Fibroblast of gingiva (primary cell): Measurements from ENCODE around the gene KIAA2012.
"Not testable (repeated sequence)": the region's sequence is repeated elsewhere in the genome, so short reads cannot be mapped to it uniquely, and the experiment has no call there.

Source experiments
- DNase-seq: peaks from one replicate; pipeline ENCODE4 v3.0.0-alpha.2; 2011; ENCODE audit warnings: low read depth

Gene KIAA2012

DNA sequence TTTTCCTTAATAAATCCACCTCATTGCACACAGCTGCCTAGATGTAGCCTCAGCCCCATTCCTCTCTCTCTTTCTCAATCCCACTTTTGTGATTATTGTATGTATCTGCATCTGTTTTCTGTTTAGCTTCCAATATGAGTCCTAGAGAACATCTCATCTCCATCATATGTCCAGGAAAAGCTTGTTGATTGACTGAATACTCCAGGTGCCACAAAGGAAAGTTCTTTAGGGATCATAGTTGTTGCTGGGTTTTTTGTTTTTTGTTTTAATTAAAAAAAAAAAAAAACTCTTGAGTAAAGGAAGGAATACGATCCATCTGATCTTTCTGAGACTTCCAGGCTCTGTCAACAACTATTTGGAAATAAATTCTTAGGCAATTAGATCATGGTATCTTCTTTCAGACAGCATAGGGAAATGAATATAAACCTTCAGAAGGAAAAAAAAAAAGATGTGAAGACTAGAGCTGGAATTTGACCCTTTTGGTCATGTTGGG is 42.5 kb downstream of the KIAA2012 start:
- DNase-seq = peak; percentile 90

DNA sequence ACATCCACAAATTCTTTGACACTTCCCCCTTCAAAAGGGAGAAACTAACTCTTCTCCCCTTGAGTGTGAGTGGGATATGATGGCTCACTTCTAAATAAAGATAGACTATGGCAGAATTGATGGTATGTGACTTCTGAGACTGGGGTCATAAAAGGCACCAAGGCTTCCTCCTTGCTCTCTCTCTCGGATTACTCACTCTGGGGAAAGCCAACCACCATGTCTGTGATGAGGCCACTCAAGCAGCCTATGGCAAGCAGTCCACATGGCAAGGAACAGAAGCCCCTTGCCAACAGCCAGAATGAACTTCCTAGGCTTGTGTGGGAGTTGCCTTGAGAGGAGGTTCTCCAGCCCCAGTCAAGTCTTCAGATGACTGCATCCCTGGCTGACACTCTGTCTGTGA is 43.6 kb downstream of the KIAA2012 start:
- DNase-seq = no peak

DNA sequence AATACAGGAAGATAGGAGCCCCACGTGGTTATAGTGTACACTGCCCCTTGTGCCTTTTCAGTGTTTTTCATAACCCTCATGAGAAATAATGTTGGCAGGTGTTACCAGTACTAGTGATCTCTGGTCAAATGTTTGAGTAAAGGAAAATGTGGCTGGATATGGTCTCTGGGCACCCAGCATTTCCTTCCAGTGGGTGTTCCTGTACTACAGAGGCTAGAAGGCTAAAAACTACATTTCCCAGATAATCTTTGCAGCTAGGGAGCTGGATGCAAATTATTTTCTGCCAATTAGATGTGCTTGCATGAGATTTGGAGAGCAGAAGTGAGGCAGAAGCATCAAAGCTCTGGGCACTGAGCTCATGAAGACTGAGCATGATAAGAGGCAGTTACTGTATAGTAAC is 45.1 kb downstream of the KIAA2012 start:
- no peak for DNase-seq

DNA sequence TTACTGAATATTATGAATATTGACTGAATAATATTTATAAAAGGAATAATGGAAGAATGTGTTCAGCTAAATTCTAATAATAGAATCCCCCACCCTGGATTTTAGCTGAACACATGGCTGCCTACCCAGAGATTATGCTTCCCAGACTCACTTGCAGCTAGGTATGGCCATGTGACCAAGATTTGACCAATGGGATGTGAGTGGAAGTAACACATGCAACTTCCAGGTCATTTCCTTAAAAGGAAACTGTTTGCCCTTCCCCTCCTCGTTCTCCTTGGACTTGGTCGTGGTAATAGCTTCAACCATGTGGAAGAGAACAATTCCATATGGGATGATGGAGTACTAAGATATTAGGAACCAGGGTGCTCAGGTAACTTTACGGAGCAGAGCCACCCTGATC is 47.8 kb downstream of the KIAA2012 start:
- DNase-seq = no peak

DNA sequence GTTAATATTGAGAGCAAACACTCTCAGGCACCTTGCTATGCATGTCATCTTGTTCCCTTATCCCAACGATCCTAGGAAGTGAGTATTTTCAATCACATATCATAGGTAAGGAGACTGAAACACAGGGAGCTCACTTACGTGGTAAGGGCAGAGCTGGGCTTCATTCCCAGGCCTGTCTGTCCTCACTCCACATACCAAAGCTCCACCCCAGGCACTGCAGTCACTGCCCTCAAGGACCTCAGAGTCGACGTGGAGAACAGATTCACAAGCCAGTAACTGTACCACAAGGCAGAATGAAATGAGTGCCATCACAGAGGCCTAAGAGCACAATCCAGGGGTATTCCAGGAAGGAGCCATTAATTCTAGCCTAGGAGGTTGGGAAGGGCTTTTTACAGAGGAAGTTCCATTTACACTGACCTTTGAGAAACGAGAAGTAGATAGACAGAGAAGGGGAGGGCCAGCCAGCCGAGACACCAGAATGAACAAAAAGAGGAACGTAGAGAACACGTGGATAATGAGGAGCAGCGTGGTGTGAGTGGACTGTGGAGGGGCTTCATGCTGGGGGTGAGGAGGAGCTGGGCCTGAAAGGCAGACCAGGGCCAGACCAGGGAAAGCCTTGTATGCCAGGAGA is 48.6 kb downstream of the KIAA2012 start:
- no peak for DNase-seq

DNA sequence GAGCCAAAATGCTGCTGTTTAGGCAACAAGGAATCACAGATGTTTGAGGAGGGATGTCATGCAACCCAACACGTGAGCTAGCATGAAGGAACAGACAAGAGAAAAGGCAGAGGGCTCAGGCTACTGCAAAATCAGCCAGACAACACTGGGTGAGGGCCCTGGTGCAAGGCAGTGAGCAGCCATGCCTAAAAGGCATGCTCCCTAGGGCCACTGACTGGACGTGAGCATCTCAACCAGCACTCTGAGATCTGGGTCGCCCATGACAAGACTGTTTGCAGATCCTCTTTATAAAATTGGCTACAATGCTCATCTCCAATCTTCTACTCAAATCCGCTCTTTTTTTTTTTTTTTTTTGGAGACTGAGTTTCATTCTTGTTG is 49.1 kb downstream of the KIAA2012 start:
- DNase-seq = no peak

DNA sequence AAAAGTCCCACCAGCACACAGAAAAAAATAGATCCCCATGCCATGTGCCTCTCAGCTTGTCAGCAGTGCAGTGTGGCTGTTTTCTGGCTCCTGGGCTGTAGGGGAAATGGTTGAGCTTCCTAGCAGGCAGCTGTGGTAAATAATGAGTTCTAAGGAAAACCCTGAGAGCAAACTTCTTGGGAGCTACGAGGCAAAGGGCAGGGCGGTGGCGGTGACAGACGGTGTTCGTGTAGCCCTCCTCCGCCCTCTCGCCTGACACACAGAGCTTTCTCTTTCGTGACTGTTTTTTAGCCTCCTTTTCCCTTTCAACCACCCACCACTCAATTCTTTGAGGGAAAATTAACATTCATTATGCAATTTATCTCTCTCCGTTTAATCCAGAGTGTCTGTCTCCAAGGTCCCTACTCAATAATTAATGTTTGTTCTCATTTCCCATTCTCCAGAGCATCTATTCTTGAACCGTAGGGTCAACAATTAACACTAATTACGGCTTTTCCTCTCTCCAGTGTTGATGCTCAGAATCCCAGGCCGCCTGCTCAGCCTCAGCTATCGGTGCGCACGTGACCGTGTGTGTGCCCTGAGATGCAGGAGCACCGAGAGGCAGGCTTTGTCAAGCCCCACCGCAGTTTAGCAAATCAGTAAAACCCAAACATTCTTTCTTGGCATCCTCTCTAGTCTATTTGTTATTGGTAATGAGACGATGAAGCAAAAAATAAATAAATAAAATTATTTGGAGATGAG is 50.1 kb downstream of the KIAA2012 start:
- peak; percentile 44 for DNase-seq

DNA sequence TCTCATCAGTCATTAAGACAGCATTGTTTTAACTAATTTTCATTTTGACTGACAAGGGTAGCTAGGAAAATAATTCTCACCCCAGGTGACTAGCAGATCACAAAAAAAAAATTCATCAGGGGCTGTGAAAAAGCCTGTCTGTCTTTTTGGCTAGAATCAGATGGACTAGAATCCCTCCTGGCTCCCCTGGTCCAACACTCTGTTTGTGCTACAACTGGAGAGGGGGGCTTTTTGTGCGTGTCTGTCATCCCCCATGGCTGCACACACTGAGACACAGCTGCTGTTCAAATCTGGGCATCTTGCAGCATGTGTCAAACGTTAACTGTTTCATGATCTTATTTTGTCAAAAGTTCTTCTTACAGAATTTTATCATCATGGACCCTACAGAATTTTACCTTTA is 51.2 kb downstream of the KIAA2012 start:
- DNase-seq = no peak

DNA sequence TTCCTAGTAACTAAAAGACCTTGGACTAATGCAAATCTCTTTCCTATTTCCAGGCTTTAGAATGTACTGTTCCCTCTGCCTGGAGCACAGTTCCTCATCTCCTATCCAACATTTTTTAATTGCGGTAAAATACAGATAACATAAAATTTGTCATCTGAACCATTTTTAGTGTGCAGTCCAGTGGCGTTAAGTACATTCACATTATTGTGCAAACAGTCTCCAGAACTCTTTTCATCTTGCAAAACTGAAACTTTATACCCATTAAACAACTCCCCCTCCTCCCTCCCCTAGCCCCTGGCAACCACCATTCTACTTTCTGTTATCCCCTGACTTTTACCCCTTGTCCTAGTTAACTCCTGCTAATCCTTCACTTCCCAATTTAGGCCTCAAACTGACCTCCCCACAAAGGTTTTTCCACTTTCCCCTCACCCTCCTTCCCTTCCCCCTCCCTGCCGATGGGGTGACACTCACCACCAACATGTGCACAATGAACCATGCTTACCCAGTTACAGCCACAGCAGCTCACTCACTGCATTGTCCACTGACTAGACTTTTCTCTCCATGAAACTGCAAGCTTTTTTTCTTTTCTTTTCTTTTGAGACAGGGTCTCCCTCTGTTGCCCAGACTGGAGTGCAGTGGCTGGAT is 54.8 kb downstream of the KIAA2012 start:
- DNase-seq = peak; percentile 37

DNA sequence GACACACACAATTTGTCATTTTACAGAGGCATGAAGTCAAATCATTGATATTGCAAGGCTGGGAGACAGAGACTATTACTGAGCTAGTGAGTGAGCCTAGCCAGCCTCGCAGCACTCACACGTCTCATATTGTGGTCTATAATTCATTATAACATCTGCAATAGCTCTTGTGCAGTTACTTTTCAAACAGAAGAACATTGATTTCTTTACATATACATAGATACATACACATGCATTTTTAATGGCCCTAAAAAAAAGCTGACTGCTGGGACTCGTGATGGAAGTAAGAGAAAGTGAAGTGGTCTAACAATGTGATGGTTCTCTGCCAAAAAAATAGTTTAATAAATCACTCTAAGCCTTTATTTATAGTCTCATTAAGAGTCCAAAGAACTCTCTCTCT is 56.8 kb downstream of the KIAA2012 start:
- DNase-seq = no peak

DNA sequence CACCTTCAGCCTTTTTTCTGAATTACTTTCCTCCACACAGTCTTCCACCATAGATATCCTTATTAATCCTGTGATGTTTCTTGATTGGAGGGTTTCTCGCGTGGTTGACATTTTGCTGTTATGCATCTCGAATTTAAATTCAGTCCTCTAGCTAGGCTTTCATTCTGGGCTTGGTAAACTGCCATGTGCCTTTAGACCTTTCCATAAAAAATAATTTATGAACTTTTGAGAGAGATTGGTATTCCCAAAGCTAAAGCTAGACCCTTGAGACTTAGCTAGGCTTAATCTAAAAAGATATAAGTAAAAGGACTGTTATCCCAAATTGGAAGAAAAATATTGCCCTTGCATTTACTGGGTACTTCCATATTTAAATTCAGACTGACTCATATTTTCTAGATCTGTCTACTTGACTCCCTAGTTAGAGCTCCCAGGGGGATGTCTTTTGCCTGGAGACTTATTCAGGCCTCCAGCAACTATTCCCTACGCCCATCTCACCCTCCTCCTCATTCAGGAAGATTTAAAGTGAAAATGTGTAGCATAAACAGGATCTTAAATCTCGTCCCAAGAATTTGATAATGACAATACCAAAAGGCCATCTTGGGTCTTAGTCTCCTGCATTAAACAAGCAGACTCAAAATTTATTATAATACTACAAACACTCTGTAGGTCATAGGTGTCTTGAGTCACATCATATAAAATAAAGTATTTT is 60.3 kb downstream of the KIAA2012 start:
- no peak for DNase-seq

DNA sequence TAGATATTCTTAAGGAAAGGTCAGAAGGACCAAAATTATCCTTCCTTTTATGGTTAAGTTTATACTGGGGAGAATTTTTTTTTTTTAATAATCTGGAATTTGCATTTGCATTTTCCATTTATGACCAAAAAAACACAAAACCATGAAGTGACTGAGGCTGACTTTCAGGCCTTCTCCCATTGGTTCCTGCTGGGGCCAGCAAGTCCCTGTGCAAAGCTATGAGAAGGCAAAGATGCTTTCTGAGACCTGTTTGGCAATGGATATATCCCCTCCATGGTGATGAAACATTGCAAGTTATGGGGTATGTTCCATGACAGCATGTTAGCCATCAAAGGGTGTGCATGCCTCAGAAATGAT is 60.8 kb downstream of the KIAA2012 start:
- no peak for DNase-seq

DNA sequence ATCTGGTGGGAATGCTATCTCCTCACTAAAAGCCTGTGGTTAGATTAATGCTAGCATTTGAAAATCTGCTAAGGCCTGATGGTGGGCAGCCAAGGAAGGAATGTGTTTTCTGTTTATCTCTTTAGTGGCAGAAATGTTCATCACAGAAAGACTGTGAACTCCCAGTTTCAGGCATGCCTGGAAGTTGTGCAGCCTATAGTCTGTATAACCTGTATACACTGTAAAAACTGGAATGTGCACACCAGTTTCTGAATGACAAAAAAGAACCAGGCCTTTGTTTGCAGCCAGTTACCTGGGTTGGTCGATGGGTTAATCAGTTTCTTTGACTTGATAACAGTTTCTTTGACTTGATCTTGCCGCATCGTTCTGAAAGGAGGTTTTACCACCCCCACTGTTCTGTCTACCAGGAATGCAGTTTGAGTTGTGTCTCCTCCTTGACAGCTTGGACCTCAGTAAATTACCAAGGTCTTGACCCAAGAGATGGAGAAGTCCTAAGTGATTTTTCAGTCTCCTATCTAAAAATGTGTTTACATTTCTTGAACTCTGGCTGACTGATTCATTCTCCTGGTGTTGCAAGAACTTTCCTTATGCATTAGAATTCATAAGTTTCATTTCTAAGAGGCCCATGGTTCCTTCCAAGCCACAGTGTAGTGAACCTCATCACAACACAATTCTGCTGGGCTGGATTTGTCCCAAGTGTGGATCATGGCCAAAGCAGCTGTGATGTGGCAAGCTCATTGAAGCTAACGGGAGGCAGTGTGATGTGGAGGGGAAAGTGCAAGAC is 62.2 kb downstream of the KIAA2012 start:
- DNase-seq = peak; percentile 98

DNA sequence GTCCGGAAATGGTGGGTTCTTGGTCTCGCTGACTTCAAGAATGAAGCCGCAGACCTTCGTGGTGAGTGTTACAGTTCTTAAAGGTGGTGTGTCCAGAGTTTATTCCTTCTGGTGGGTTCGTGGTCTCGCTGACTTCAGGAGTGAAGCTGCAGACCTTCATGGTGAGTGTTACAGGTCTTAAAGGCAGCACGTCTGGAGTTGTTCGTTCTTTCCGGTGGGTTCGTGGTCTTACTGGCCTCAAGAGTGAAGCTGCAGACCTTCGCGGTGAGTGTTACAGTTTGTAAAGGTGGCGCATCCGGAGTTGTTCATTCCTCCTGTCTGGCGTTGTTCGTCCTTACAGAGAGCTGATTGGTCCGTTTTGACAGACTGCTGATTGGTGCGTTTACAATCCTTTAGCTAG is 63.0 kb downstream of the KIAA2012 start:
- not testable (repeated sequence) for DNase-seq

DNA sequence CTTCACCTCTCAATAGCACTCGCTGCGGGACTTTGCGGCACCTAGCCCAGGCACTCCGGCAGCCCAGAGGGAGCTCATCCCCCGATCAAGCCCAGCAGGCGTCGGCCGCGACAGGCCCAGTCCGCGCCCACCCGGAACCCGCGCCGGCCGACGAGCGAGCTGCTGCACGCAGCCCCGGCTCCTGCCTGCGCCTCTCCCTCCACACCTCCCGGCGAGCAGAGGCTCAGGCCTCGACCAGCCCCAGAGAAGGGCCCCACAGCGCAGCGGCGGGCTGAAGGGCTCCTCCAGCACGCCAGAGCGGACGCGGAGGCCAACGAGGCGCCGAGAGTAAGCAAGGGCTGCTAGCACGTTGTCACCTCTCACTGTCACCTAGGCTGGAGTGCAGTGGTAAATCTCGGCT is 63.5 kb downstream of the KIAA2012 start:
- DNase-seq = no peak

DNA sequence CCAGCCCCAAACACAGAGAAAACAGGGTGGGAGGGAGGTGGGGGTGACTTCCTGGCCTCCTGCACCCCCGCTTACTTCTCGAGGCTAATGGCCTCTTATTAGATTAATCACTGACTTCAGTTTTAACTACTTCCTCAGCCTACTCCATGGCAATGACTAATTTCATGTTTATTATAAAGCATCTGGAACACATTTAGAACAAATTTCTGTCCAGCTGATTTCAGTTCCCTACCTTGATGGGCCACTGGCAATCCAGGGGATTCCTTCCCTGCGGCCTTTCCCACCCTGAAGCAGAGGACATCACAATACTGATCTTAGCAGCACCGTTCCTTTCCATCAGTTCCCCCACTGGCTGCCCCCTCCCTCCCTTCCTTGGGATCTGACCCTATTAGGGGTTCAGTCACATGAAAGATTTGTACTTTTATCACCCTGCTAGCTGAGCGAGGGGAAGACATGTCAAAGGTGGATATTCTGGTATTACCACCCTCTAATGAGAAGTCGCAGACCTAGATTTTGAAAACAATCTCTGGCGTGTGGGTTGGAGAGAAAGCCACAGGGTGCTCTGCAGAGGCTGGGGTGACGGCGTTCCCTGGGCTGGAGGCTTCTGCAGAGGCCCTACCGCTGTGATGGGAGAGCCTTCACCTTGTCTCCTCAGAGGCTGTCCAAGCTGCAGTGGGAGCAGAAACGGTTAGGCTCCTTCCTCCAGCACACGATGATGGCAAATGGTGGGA is 67.6 kb downstream of the KIAA2012 start:
- DNase-seq = peak; percentile 34

DNA sequence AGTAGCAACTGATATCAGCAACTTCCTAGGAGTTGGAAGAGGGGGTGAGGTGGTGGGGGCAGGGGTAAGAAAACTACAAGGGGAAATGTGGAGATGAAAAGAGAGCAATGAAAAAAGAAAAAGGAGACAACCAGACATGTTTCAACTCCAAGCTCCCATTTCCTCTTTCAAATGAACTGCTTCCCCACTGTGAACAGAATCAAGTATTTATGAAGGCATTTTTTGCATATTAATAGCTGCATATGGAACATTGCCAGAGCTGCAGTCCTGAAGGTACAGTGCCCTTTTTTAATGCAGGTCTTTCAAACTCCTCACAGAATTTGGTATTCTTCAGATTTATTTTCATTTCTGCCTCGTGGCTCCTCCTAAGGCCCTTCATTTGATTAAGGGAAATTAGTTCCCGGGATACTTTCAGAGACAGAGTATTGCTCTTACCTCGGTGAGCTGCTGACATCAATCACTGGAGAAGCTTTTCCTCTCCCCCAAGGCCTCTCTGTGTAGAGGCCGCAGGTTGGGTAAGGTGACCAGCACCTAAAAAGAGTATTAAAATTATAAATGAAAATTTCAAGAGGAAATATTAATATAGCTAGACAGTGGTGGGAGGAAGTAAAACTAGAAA is 68.4 kb downstream of the KIAA2012 start:
- DNase-seq = no peak

DNA sequence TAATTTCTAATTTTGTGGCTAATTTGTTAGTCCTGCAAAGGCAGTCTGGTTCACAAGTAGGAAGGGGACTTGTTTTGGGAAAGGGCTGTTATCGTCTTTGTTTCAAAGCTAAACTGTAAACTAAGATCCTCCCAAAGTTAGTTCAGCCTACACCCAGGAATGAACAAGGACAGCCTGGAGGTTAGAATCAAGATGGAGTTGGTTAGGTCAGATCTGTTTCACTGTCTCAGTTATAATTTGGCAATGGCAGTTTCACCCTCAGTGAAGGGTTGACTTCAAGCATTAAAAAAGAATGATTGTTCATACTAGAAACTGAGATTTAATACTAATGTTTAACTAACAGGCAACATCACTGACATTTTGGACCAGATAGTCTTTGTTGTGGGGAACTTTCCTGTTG is 69.5 kb downstream of the KIAA2012 start:
- DNase-seq = no peak

DNA sequence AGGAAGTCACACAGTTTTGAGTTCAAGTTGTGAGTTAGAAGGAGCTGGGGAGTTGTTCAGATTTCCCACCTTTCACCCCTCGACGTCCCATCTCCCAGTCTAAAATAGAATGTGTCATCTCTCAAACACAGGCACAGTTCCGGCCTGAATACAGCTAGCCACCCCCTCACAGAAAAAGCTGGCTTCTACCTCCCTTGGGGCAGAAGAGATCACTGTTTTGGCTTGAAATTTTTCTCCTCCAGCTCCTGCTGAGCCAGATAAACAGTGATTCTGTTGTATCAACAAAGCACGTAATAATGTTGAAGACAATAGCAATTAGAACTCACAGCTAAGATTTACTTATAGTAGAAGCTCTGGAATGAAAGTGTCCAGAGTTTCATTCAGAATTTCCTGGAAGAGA is 74.7 kb downstream of the KIAA2012 start:
- DNase-seq = peak; percentile 33

DNA sequence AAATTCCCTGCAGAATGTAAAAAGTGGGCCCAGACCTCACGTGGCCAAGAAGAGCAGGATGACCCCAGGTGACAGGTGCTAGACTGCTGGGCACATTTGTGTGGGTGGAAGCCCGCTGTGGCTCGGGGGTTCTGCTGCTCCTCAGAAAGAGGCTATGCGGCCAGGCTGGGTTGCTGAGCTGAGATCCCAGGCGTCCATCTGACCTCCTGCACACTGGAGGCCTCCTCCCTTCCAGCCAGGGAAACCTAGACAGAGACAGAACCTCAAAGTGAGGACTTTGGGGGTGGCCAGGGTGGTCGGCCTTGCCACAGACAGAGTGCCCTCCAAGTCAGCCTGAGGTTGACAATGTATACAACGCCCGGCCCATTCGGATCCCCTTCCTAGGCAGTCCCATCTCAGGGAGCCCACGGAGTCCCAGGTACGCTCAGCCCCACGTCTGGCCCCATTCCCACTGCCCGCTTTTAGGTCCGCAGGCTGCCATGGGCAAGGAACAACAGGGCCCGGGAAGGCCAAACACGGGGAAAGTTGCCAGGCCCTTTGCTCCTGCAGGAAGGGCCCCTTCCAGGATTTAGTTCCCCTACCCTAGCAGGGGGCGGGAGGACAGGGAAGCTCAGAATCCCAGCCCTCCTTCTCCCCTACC is 75.6 kb downstream of the KIAA2012 start:
- no peak for DNase-seq
